Body of pancreas (tissue), 4 donors: Measurements from ENCODE around the gene TOMM20L. TPM values are rescaled to one million over a fixed set of nuclear protein-coding genes. Genes with fewer than 3 reads are reported as not detected.
"Not testable (repeated sequence)": the region's sequence is repeated elsewhere in the genome, so short reads cannot be mapped to it uniquely, and the experiment has no call there.

ENCODE experiments used
- ATAC-seq: fragments of 150-250 bp; one replicate; pipeline ENCODE4 v1.9.1; 2016
- DNase-seq, 4 donors: peaks; one replicate each; pipeline ENCODE4 v3.0.0-alpha.2; 2019
- H3K27ac ChIP-seq, 4 donors: fragments of 200-600 bp; sonication (generic); 1 replicate in 3 of 4; 2 replicates in 1 of 4; pipeline versions ENCODE4 v1.5.1 to v1.6.1; 2016 to 2019; ENCODE audit warnings: mild to moderate bottlenecking in 1 of 4, mixed read lengths in 1 of 4, moderate library complexity in 1 of 4
- H3K27me3 ChIP-seq, 2 donors: fragments of 200-600 bp; sonication (generic); one replicate each; pipeline ENCODE4 v1.6.0; 2016; ENCODE audit warnings: mild to moderate bottlenecking in 1 of 2
- H3K36me3 ChIP-seq, 2 donors: fragments of 200-600 bp; sonication (generic); replicated peaks in 1 of 2; 2 replicates each; pipeline ENCODE4 v1.5.1; 2016; ENCODE audit warnings: low read depth in 2 of 2; ENCODE audit not compliant: insufficient read depth in 1 of 2
- H3K4me1 ChIP-seq: fragments of 200-600 bp; sonication (generic); one replicate; pipeline ENCODE4 v1.6.0; 2016
- H3K4me3 ChIP-seq, 2 donors: fragments of 200-600 bp; sonication (generic); 1 replicate in 1 of 2; 2 replicates in 1 of 2; pipeline ENCODE4 v1.5.1; 2016 to 2019
- H3K9me3 ChIP-seq, 3 donors: fragments of 200-600 bp; sonication (generic); 1 replicate in 2 of 3; 2 replicates in 1 of 3; pipeline ENCODE4 v1.5.1; 2016
- POLR2A ChIP-seq, 3 donors: fragments of 450-650 bp; IDR thresholded peaks; one replicate each; pipeline ENCODE4 v1.6.1; 2016; ENCODE audit warnings: antibody characterized with exemption in 3 of 3, mild to moderate bottlenecking in 2 of 3
- WGBS, 2 donors: methylation state at CpG; one replicate each; pipeline ENCODE4 v1.1.5; 2017; 5-methylcytosine and 5-hydroxymethylcytosine counted together
- intact Hi-C: fragments of 100-400 bp; cut with DNase I; formaldehyde crosslinking; loops from one replicate; pipeline ENCODE4 v1.15.1; 2023
- total RNA-seq, 2 donors: library from RNA; depleted of rRNA; stranded (reverse); fragments of >200 nt; gene quantifications; one replicate each; pipeline ENCODE4 v1.1.0, GENCODE V29; 2016
- TF ChIP-seq, protein P1 (sequence below), 7 experiments: fragments of 450-650 bp in 4 of 7; fragments of 200-600 bp in 3 of 7; sonication (generic) in 3 of 7; IDR thresholded peaks; one replicate each; pipeline ENCODE4 v1.5.1; 2016 to 2019; ENCODE audit warnings: antibody characterized with exemption in 7 of 7

TOMM20L gene
- total RNA-seq, 2 donors from 2014 or later: 19.7 TPM; not detected in 1

DNA sequence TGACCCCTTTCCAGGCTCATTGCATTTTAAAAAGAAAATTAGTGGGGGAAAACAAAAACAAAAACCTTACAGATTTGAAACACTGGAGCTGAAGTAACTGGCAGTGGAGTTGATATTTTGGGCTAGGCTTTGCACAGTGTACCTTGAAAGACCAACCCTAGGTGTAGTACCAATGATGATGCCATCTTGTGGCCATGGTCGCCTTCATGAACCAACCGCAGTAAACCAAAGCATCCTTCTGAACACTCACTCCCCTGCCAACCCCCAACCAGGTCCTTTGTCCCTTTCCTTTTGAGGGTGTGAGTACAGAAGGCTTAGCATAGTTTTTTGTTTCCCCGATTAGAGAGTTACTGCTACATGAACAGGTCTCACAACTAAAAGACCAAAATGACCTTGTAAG is 5.9 kb downstream of the TOMM20L start:
- no peak for DNase-seq
- Histone ChIP-seq H3K27me3 (no peaks in the 10 kb centered on the region), H3K4me1 (peaks cover 5% of the 10 kb centered on the region), H3K4me3 (no peak overlapping the region), H3K27ac (no peak overlapping the region), H3K36me3 (no peaks in the 10 kb centered on the region), H3K9me3 (no peaks in the 10 kb centered on the region)
- 83 to 87% methylated on average over 3 of the region's 3 CpGs for WGBS, 2 donors
- no peak for TF ChIP-seq POLR2A (IDR thresholded peaks at IDR 0.05)
- TF ChIP-seq, protein P1, sequence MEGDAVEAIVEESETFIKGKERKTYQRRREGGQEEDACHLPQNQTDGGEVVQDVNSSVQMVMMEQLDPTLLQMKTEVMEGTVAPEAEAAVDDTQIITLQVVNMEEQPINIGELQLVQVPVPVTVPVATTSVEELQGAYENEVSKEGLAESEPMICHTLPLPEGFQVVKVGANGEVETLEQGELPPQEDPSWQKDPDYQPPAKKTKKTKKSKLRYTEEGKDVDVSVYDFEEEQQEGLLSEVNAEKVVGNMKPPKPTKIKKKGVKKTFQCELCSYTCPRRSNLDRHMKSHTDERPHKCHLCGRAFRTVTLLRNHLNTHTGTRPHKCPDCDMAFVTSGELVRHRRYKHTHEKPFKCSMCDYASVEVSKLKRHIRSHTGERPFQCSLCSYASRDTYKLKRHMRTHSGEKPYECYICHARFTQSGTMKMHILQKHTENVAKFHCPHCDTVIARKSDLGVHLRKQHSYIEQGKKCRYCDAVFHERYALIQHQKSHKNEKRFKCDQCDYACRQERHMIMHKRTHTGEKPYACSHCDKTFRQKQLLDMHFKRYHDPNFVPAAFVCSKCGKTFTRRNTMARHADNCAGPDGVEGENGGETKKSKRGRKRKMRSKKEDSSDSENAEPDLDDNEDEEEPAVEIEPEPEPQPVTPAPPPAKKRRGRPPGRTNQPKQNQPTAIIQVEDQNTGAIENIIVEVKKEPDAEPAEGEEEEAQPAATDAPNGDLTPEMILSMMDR (IDR thresholded peaks at IDR 0.05): no peak
- no peak for ATAC-seq
- intact Hi-C loops: no loop called here

DNA sequence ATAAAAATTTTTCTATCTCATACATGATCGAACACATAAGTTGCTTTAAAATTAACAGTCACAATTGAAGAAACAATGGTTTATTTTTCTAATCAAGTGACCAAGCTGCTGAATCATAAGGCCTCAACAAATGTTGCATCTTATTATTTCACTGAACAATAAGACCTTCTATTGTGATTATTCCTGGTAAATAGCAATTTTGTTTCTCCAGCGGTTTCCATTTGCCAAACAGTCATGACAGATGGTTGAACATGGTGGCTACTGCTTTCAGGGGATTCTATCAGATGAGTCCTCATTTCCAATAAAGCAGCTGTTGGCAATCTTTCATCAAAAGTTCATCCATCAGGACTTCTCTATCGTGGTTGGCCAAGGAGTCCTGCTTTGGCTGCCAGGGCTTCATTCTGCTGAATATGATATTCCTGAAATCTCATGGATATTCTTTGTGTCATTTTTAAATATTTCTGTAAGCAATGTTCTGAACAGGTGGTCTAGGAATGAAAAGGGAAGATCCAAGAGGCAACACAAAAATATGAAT is 13.0 kb downstream of the TOMM20L start:
- intact Hi-C loops: no loop called here
- TF ChIP-seq, protein P1 (IDR thresholded peaks at IDR 0.05): no peak
- no peak for TF ChIP-seq POLR2A (IDR thresholded peaks at IDR 0.05)
- Histone ChIP-seq H3K4me3 (no peak overlapping the region), H3K27ac (no peak overlapping the region), H3K27me3 (no peaks in the 10 kb centered on the region), H3K36me3 (peaks cover 4 to 8% of the 10 kb centered on the region in 2 donors), H3K4me1 (no peaks in the 10 kb centered on the region), H3K9me3 (no peaks in the 10 kb centered on the region)
- DNase-seq (no peak), ATAC-seq (no peak)
- WGBS, 2 donors: 89 to 99% methylated on average over 3 of the region's 3 CpGs

DNA sequence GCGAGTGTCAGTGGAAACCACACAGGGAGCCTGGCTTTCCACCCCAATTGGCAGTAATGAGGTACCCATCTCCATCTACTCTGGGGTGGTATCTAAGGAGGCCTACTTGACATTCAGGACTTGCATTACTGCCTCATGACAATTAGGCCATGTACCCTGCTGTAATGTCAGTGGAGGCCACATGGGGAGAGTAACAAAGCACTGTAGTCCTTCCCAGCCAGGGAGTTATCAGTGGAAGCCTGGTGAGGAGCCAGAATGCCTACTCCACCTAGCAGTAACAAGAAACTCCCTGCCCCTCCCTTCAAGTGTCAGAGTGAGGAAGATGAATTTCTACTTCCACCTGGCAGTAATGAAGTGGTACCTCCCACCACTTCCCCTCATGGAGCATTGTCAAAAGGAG is 19.1 kb downstream of the TOMM20L start:
- Histone ChIP-seq H3K36me3 (peaks cover 2 to 17% of the 10 kb centered on the region in 2 donors), H3K27me3 (no peaks in the 10 kb centered on the region), H3K9me3 (no peaks in the 10 kb centered on the region), H3K27ac (no peak overlapping the region), H3K4me1 (no peaks in the 10 kb centered on the region), H3K4me3 (no peak overlapping the region)
- DNase-seq (no peak), ATAC-seq (no peak)
- no peak for TF ChIP-seq POLR2A (IDR thresholded peaks at IDR 0.05)
- TF ChIP-seq, protein P1 (IDR thresholded peaks at IDR 0.05): no peak
- intact Hi-C loops: no loop called here
- 94 to 100% methylated on average over 1 of the region's 1 CpG for WGBS, 2 donors

DNA sequence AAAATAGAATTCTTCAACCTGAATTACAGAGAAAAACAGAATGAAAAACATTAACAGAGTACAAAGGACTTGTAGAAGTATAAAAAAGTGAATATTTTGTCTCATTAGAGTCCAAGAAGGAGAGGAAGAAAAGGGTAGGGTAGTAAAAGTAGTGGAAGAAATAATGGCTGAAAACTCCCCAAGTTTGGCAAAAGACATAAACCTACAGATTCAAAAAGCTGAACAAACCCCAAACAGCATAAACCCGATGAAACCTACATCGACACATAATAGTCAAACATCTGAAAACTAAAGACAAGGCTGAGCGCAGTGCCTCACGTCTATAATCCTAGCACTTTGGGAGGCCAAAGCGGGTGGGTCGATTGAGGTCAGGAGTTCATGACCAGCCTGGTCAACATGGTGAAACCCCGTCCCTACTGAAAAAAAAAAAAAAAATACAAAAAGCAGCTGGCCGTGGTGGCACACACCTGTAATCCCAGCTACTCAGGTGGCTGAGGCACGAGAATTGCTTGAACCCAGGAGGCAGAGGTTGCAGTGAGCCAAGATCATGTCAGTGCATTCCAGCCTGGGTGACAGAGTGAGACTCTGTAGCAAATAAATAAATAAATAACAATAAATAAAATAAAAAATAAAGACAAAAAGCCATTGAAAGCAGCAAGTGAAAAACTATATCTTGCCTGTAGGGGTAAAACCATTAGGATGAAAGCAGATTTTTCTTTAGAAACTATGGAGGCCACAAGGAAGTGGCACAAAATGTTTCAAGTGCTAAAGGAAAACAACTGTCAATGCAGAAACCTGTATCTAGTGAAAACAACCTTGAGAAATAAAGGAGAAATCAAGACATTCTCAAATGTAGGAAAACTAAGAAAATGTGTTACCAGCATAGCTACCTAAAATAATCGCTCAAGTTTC is 20.2 kb downstream of the TOMM20L start:
- no peak for ATAC-seq
- TF ChIP-seq, protein P1 (IDR thresholded peaks at IDR 0.05): no peak
- TF ChIP-seq POLR2A (IDR thresholded peaks at IDR 0.05): no peak

DNA sequence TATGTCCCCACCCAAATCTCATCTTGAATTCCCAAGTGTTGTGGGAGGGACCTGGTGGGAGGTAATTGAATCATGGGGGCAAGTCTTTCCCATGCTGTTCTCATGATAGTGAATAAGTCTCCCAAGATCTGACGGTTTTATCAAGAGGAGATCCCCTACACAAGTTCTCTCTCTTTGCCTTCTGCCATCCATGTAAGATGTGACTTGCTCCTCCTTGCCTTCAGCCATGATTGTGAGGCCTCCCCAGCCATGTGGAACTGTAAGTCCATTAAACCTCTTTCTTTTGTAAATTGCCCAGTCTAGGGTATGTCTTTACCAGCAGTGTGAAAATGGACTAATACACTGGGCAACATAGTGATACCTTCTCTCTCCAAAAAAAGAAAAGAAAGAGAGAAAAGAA is 21.2 kb downstream of the TOMM20L start:
- intact Hi-C loops, H3K9me3 ChIP-seq, H3K27ac ChIP-seq, ATAC-seq, H3K4me1 ChIP-seq, DNase-seq, H3K27me3 ChIP-seq, H3K4me3 ChIP-seq: not testable (repeated sequence)
- WGBS, 2 donors: 89 to 100% methylated on average over 1 of the region's 1 CpG
- H3K36me3 ChIP-seq: peaks cover 0 to 15% of the 10 kb centered on the region in 2 donors

More for the DNA sequence above, 20.2 kb downstream of the TOMM20L start:
- WGBS, 2 donors: 96 to 97% methylated on average over 10 of the region's 10 CpGs
- Histone ChIP-seq H3K27me3 (no peaks in the 10 kb centered on the region), H3K27ac (no peak overlapping the region), H3K9me3 (no peaks in the 10 kb centered on the region), H3K36me3 (peaks cover 0 to 15% of the 10 kb centered on the region in 2 donors), H3K4me3 (no peak overlapping the region), H3K4me1 (no peaks in the 10 kb centered on the region)
- intact Hi-C loops: no loop called here
- no peak for DNase-seq
